Osteoblast (primary cell): ENCODE results near the gene IL20RA. TPM values are rescaled to one million over a fixed set of nuclear protein-coding genes. Genes with fewer than 3 reads are reported as not detected.

Experiments
- DNase-seq: peaks from one replicate; pipeline ENCODE4 v3.0.0; 2011; ENCODE audit warnings: low spot score, mixed read lengths; ENCODE audit not compliant: insufficient read length; ENCODE audit errors: missing footprints
- H2AFZ ChIP-seq: 2 replicates; pipeline ENCODE4 v1.6.0; 2011; ENCODE audit warnings: mild to moderate bottlenecking, low read length
- H3K27ac ChIP-seq: 2 replicates; pipeline ENCODE4 v1.5.1; 2011; ENCODE audit warnings: mild to moderate bottlenecking, low read depth, low read length, moderate library complexity
- H3K27me3 ChIP-seq: 2 replicates; pipeline ENCODE4 v1.6.0; 2012; ENCODE audit warnings: mild to moderate bottlenecking, control low read depth, inconsistent platforms, low read length, moderate library complexity; ENCODE audit not compliant: insufficient read depth
- H3K36me3 ChIP-seq: 2 replicates; pipeline ENCODE4 v1.5.1; 2011; ENCODE audit warnings: mild to moderate bottlenecking, low read length, control low read depth, moderate library complexity; ENCODE audit not compliant: insufficient read depth
- H3K4me1 ChIP-seq: 2 replicates; pipeline ENCODE4 v1.5.1; 2011; ENCODE audit warnings: mild to moderate bottlenecking, low read length, control low read depth, moderate library complexity; ENCODE audit not compliant: insufficient read depth
- H3K4me2 ChIP-seq: 2 replicates; pipeline ENCODE4 v1.6.0; 2011; ENCODE audit warnings: mild to moderate bottlenecking, low read length; ENCODE audit not compliant: insufficient read depth
- H3K4me3 ChIP-seq: fragments of 200-600 bp; sonication (generic); 3 replicates; pipeline ENCODE4 v1.5.1; 2012; ENCODE audit warnings: mild to moderate bottlenecking, low read length, inconsistent platforms; ENCODE audit not compliant: insufficient read depth
- H3K79me2 ChIP-seq: 2 replicates; pipeline ENCODE4 v1.6.0; 2012; ENCODE audit warnings: mild to moderate bottlenecking, low read length, control low read depth, inconsistent platforms; ENCODE audit not compliant: insufficient read depth
- H3K9me3 ChIP-seq: 2 replicates; pipeline ENCODE4 v1.5.1; 2011; ENCODE audit warnings: low read depth, low read length, control low read depth
- H4K20me1 ChIP-seq: 2 replicates; pipeline ENCODE4 v1.6.0; 2012; ENCODE audit warnings: mild to moderate bottlenecking, low read length, control low read depth; ENCODE audit not compliant: insufficient read depth
- total RNA-seq: library from RNA; depleted of rRNA; stranded (reverse); fragments of >200 nt; gene quantifications from 2 replicates; pipeline ENCODE4 v1.2.3, GENCODE V29; 2012
- TF ChIP-seq, protein P1 (sequence below): IDR thresholded peaks from 2 replicates; pipeline ENCODE4 v1.5.1; 2011; ENCODE audit warnings: mild to moderate bottlenecking, low read depth, low read length, moderate library complexity; ENCODE audit errors: extremely low read depth

IL20RA gene
- total RNA-seq, 1 donor = 0.36 TPM

DNA sequence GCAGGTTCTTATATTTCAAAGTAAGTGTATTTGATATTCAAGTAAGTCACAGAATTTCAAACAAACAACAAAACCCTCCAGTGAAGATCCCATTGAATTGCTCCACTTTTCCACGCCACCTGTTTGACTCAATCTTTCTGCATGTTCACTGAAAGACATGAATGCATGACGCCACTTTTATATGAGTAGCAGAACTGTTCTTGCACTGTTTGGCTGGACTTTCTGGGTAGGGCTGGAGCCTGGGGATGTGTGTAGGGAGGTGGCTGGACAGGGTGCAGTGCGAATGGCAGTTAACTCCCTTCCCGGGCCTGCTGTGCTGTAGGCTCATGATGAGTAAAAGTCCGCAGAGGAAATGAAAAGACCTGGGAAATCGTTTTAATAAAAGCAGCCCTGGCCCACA lies 39.7 kb downstream of the IL20RA start:
- H3K27me3 ChIP-seq = no peaks in the 10 kb centered on the region
- H2AFZ ChIP-seq = no peak overlapping the region
- no peaks in the 10 kb centered on the region for H3K9me3 ChIP-seq
- H3K4me3 ChIP-seq = no peak overlapping the region
- H3K4me1 ChIP-seq = no peaks in the 10 kb centered on the region
- DNase-seq = no peak
- H3K27ac ChIP-seq = no peak overlapping the region
- H3K36me3 ChIP-seq = no peaks in the 10 kb centered on the region
- no peaks in the 10 kb centered on the region for H4K20me1 ChIP-seq
- TF ChIP-seq, protein P1, sequence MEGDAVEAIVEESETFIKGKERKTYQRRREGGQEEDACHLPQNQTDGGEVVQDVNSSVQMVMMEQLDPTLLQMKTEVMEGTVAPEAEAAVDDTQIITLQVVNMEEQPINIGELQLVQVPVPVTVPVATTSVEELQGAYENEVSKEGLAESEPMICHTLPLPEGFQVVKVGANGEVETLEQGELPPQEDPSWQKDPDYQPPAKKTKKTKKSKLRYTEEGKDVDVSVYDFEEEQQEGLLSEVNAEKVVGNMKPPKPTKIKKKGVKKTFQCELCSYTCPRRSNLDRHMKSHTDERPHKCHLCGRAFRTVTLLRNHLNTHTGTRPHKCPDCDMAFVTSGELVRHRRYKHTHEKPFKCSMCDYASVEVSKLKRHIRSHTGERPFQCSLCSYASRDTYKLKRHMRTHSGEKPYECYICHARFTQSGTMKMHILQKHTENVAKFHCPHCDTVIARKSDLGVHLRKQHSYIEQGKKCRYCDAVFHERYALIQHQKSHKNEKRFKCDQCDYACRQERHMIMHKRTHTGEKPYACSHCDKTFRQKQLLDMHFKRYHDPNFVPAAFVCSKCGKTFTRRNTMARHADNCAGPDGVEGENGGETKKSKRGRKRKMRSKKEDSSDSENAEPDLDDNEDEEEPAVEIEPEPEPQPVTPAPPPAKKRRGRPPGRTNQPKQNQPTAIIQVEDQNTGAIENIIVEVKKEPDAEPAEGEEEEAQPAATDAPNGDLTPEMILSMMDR = no peak
- H3K4me2 ChIP-seq = no peak overlapping the region
- H3K79me2 ChIP-seq = no peaks in the 10 kb centered on the region

DNA sequence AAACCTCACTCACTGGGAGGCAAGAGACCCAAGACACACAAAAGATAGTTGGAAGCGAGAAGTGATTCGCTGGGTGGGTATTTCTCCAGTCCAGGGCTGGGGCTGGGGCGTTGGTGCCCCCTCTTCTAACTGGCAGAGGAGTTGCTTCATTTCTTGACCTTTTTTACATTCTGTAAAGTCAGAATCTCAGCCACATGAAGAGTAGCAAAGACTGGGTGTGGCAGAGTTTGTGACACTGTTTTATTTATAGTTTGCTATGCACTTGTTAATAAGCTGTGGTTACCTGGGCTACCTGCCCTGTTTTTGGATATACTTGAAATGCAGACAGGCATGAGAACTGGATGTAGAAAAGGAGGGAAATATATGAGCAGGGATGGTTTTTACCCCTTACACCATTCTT lies 42.3 kb downstream of the IL20RA start:
- Histone ChIP-seq H3K9me3 (no peaks in the 10 kb centered on the region), H3K79me2 (no peaks in the 10 kb centered on the region), H3K4me2 (no peak overlapping the region), H3K4me1 (no peaks in the 10 kb centered on the region), H3K27ac (no peak overlapping the region), H3K4me3 (no peak overlapping the region), H2AFZ (no peak overlapping the region), H4K20me1 (no peaks in the 10 kb centered on the region), H3K36me3 (no peaks in the 10 kb centered on the region), H3K27me3 (no peaks in the 10 kb centered on the region)
- no peak for DNase-seq
- TF ChIP-seq, protein P1 = no peak

DNA sequence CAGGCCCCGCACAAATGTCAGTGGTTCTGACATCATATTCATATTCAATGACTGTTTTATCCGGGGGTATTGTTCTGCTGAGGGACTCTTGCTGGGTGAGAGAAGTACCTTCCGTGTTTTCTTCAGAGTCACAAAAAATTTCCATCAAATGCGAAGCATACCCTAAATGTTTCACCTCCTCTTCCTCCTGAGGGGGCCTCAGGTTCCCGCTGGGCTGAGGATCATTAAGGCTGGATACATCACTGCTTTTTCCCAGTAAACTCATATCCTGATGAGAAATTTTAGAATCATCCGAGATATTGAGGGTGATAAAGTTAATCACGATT lies 42.8 kb downstream of the IL20RA start:
- H3K4me3 ChIP-seq = no peak overlapping the region
- TF ChIP-seq, protein P1 = no peak
- H3K4me1 ChIP-seq = no peaks in the 10 kb centered on the region
- no peaks in the 10 kb centered on the region for H3K79me2 ChIP-seq
- H3K27me3 ChIP-seq = no peaks in the 10 kb centered on the region
- H4K20me1 ChIP-seq = no peaks in the 10 kb centered on the region
- H3K27ac ChIP-seq = no peak overlapping the region
- no peaks in the 10 kb centered on the region for H3K9me3 ChIP-seq
- no peak overlapping the region for H3K4me2 ChIP-seq
- no peak overlapping the region for H2AFZ ChIP-seq
- no peak for DNase-seq
- no peaks in the 10 kb centered on the region for H3K36me3 ChIP-seq

DNA sequence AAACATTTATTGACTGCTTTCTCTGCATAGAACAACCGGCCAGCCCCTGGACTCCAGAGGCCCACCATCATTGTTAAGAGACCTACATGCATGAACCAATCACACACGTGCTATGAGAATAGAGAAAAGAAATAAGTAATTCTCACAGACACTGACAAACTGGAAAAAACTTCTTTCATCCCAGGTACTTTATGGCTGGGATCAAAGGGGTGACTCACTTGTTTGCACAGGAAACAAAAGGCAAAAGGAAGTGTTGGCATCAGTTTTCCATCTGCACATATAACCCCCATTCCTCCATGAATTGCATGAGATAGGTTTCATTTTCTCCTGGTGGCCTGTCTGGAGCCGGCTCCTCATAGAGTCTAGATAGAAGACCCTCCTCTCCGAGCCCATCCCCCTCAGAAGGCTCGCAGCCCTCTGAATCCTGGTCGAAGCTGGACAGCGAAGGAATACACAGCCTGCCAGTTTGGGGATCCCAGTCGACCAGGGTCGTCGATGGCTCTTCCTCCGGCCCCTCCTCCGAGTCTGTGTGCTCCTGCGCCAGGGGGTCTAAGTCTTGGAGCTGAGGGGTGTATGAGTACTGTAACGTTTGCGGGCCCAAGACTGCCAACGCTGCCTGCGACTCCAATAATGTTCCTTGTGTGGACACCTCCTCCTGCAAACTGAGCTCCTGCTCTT lies 43.3 kb downstream of the IL20RA start:
- Histone ChIP-seq H2AFZ (no peak overlapping the region), H3K27ac (no peak overlapping the region), H3K36me3 (no peaks in the 10 kb centered on the region), H4K20me1 (no peaks in the 10 kb centered on the region), H3K27me3 (no peaks in the 10 kb centered on the region), H3K4me3 (no peak overlapping the region), H3K4me2 (no peak overlapping the region), H3K4me1 (no peaks in the 10 kb centered on the region), H3K9me3 (no peaks in the 10 kb centered on the region), H3K79me2 (no peaks in the 10 kb centered on the region)
- TF ChIP-seq, protein P1 = no peak
- no peak for DNase-seq
